ENCODE measurements around the gene MMEL1. TPM values are rescaled to one million over a fixed set of nuclear protein-coding genes. Genes with fewer than 3 reads are reported as not detected.
A peak's percentile ranks its signal among the peaks of the same experiment; 100 is the strongest.

Gene MMEL1
- total and polyA plus RNA-seq, 2 experiments from 2014 or later: 0.93 to 1.8 TPM

GRCh38 chr1:2541619-2542245 lies 91.1 kb downstream of the MMEL1 start:
- Histone ChIP-seq H3K27ac (no peak overlapping the region), H3K79me2 (no peaks in the 10 kb centered on the region), H2AFZ (no peak overlapping the region), H4K20me1 (ENCODE audit: insufficient read depth, poor library complexity, severe bottlenecking) (no peaks in the 10 kb centered on the region), H3K4me1 (ENCODE audit: insufficient read depth) (peaks cover 24% of the 10 kb centered on the region), H3K4me3 (no peak overlapping the region), H3K9me3 (ENCODE audit: low read depth) (no peaks in the 10 kb centered on the region), H3K4me2 (no peak overlapping the region), H3K27me3 (no peaks in the 10 kb centered on the region), H3K9me2 (replicated peaks; ENCODE audit: insufficient read depth) (no peaks in the 10 kb centered on the region), H3K36me3 (replicated peaks; ENCODE audit: insufficient read depth, low read depth) (no peaks in the 10 kb centered on the region)
- TF ChIP-seq EZH2phosphoT487 (IDR thresholded peaks at IDR 0.05; ENCODE audit: low read depth, severe bottlenecking, unreplicated experiment): no peak
- no peak for TF ChIP-seq EZH2 (IDR thresholded peaks at IDR 0.05; ENCODE audit: borderline replicate concordance)
- TF ChIP-seq CTCF (IDR thresholded peaks at IDR 0.05; ENCODE audit: poor library complexity): no peak
- WGBS (ENCODE audit: low lambda C conversion rate, missing lambda C conversion rate): 91% methylated on average over 23 of the region's 25 CpGs
- peak; percentile 44 for DNase-seq (ENCODE audit: low spot score)

- no peaks in the 10 kb centered on the region for H3K79me2 ChIP-seq
- H3K4me3 ChIP-seq: no peak overlapping the region
- peaks cover 24% of the 10 kb centered on the region for H3K4me1 ChIP-seq (ENCODE audit: insufficient read depth)
- H4K20me1 ChIP-seq (ENCODE audit: insufficient read depth, poor library complexity, severe bottlenecking): no peaks in the 10 kb centered on the region
- no peak overlapping the region for H2AFZ ChIP-seq
- 30% methylated on average over 16 of the region's 39 CpGs for WGBS (ENCODE audit: low lambda C conversion rate, missing lambda C conversion rate)
- H3K9me2 ChIP-seq (replicated peaks; ENCODE audit: insufficient read depth): no peaks in the 10 kb centered on the region
- H3K27ac ChIP-seq: no peak overlapping the region
- H3K4me2 ChIP-seq: peak overlapping the region; percentile 75
- DNase-seq (ENCODE audit: low spot score): no peak
- H3K36me3 ChIP-seq (replicated peaks; ENCODE audit: insufficient read depth, low read depth): no peaks in the 10 kb centered on the region
- no peak for TF ChIP-seq CTCF (IDR thresholded peaks at IDR 0.05; ENCODE audit: poor library complexity)
- no peak for TF ChIP-seq EZH2 (IDR thresholded peaks at IDR 0.05; ENCODE audit: borderline replicate concordance)
- no peak for TF ChIP-seq EZH2phosphoT487 (IDR thresholded peaks at IDR 0.05; ENCODE audit: low read depth, severe bottlenecking, unreplicated experiment)
- no peaks in the 10 kb centered on the region for H3K9me3 ChIP-seq (ENCODE audit: low read depth)
- no peaks in the 10 kb centered on the region for H3K27me3 ChIP-seq
These were observed 91.9 kb downstream of the MMEL1 start for GRCh38 chr1:2540816-2541492.

Other genes starting within 250 kb of the MMEL1 start
- gene MORN1, start 241.5 kb downstream of the MMEL1 start, total RNA-seq: 4.0 and 9.4 TPM in 2 replicates
- gene MORN1, start 241.5 kb downstream of the MMEL1 start, polyA plus RNA-seq: 4.5 and 7.8 TPM in 2 replicates
- 89.5 and 123 TPM in 2 replicates for gene RER1, start 241.2 kb downstream of the MMEL1 start, total RNA-seq
- gene RER1, start 241.2 kb downstream of the MMEL1 start, polyA plus RNA-seq: 227 and 237 TPM in 2 replicates
- gene PEX10, start 220.5 kb downstream of the MMEL1 start, total RNA-seq: 25.5 and 31.6 TPM in 2 replicates
- gene PEX10, start 220.5 kb downstream of the MMEL1 start, polyA plus RNA-seq: 24.7 and 25.9 TPM in 2 replicates
- 0.48 and 1.3 TPM in 2 replicates for gene PLCH2, start 156.7 kb downstream of the MMEL1 start, total RNA-seq
- 1.9 and 3.4 TPM in 2 replicates for gene PLCH2, start 156.7 kb downstream of the MMEL1 start, polyA plus RNA-seq
- gene PANK4, start 106.4 kb downstream of the MMEL1 start, total RNA-seq: 18.5 and 20.4 TPM in 2 replicates
- 21.3 and 21.5 TPM in 2 replicates for gene PANK4, start 106.4 kb downstream of the MMEL1 start, polyA plus RNA-seq
- gene HES5, start 102.8 kb downstream of the MMEL1 start, total RNA-seq: not detected in 2 replicates
- 1.0 TPM in 2 replicates for gene HES5, start 102.8 kb downstream of the MMEL1 start, polyA plus RNA-seq
- 2.7 and 6.1 TPM in 2 replicates for gene TNFRSF14, start 76.6 kb downstream of the MMEL1 start, total RNA-seq
- 5.3 and 5.4 TPM in 2 replicates for gene TNFRSF14, start 76.6 kb downstream of the MMEL1 start, polyA plus RNA-seq
- gene PRXL2B, start 46.2 kb downstream of the MMEL1 start, total RNA-seq: 21.4 and 36.7 TPM in 2 replicates
- gene PRXL2B, start 46.2 kb downstream of the MMEL1 start, polyA plus RNA-seq: 39.6 and 41.4 TPM in 2 replicates
- 0.33 and 0.44 TPM in 2 replicates for gene TTC34, start 168.7 kb upstream of the MMEL1 start, total RNA-seq
- 0.13 and 0.55 TPM in 2 replicates for gene TTC34, start 168.7 kb upstream of the MMEL1 start, polyA plus RNA-seq

Data from hepatocyte (in vitro differentiated cells).